OCI-LY1 (cell line): ENCODE measurements around the gene DRC7.

Experiments used
- H2AFZ ChIP-seq: fragments of 200-600 bp; sonication (generic), shearing (Covaris generic); 2 replicates; pipeline ENCODE4 v1.6.0; 2014; ENCODE audit warnings: antibody characterized with exemption, mild to moderate bottlenecking, low read length
- H3F3A ChIP-seq: fragments of 200-600 bp; sonication (generic), shearing (Covaris generic); 2 replicates; pipeline ENCODE4 v1.6.0; 2014; ENCODE audit warnings: mild to moderate bottlenecking, antibody characterized with exemption, low read length, moderate library complexity; ENCODE audit not compliant: insufficient read depth
- H3K27ac ChIP-seq: fragments of 200-600 bp; sonication (generic); 2 replicates; pipeline ENCODE4 v1.5.1; 2014; ENCODE audit warnings: low read length, mixed run types, mild to moderate bottlenecking, low read depth; ENCODE audit not compliant: poor library complexity, severe bottlenecking
- H3K27me3 ChIP-seq: fragments of 200-600 bp; sonication (generic); 2 replicates; pipeline ENCODE4 v1.6.0; 2014; ENCODE audit warnings: antibody characterized with exemption, mild to moderate bottlenecking, low read length, moderate library complexity; ENCODE audit not compliant: insufficient read depth
- H3K36me3 ChIP-seq: fragments of 200-600 bp; sonication (generic); 2 replicates; pipeline ENCODE4 v1.6.1; 2014; ENCODE audit warnings: mild to moderate bottlenecking, antibody characterized with exemption, low read length, moderate library complexity, mixed read lengths; ENCODE audit not compliant: insufficient read depth
- H3K4me1 ChIP-seq: fragments of 200-600 bp; sonication (generic); 2 replicates; pipeline ENCODE4 v1.5.1; 2014; ENCODE audit warnings: mild to moderate bottlenecking, low read length, moderate library complexity; ENCODE audit not compliant: insufficient read depth, severe bottlenecking
- H3K4me2 ChIP-seq: fragments of 200-600 bp; sonication (generic), shearing (Covaris generic); 2 replicates; pipeline ENCODE4 v1.6.1; 2014; ENCODE audit warnings: low read length
- H3K4me3 ChIP-seq: fragments of 200-600 bp; sonication (generic); 2 replicates; pipeline ENCODE4 v1.5.1; 2014; ENCODE audit warnings: low read length, low read depth, mild to moderate bottlenecking, mixed read lengths; ENCODE audit not compliant: poor library complexity, severe bottlenecking
- H3K79me2 ChIP-seq: fragments of 200-600 bp; shearing (Covaris generic); 2 replicates; pipeline ENCODE4 v1.6.1; 2016; ENCODE audit warnings: mixed run types, low read length, mixed read lengths; ENCODE audit not compliant: insufficient read depth
- H3K9ac ChIP-seq: fragments of 200-600 bp; sonication (generic), shearing (Covaris generic); 2 replicates; pipeline ENCODE4 v1.6.1; 2014; ENCODE audit warnings: mild to moderate bottlenecking, low read length, mixed read lengths
- H3K9me2 ChIP-seq: fragments of 200-600 bp; sonication (generic), shearing (Covaris generic); 2 replicates; pipeline ENCODE4 v1.6.1; 2014; ENCODE audit warnings: low read depth, mild to moderate bottlenecking, low read length, mixed read lengths
- H3K9me3 ChIP-seq: fragments of 200-600 bp; shearing (Covaris generic); 2 replicates; pipeline ENCODE4 v1.6.1; 2014; ENCODE audit warnings: low read length, mixed read lengths
- H4K20me1 ChIP-seq: fragments of 200-600 bp; sonication (generic), shearing (Covaris generic); 2 replicates; pipeline ENCODE4 v1.6.0; 2016; ENCODE audit warnings: mild to moderate bottlenecking, low read length; ENCODE audit not compliant: insufficient read depth
- EZH2 ChIP-seq: fragments of 200-600 bp; sonication (generic), shearing (Covaris generic); IDR thresholded peaks from 2 replicates; pipeline ENCODE4 v1.8.0; 2017; ENCODE audit warnings: borderline replicate concordance, mixed run types, mild to moderate bottlenecking, antibody characterized with exemption, low read length, moderate library complexity, mixed read lengths
- TF ChIP-seq, protein P1 (sequence below): fragments of 200-600 bp; sonication (generic), shearing (Covaris generic); IDR thresholded peaks from 2 replicates; pipeline ENCODE4 v1.5.1; 2017; ENCODE audit warnings: mild to moderate bottlenecking, antibody characterized with exemption, low read length, moderate library complexity, mixed read lengths

Gene DRC7

DNA sequence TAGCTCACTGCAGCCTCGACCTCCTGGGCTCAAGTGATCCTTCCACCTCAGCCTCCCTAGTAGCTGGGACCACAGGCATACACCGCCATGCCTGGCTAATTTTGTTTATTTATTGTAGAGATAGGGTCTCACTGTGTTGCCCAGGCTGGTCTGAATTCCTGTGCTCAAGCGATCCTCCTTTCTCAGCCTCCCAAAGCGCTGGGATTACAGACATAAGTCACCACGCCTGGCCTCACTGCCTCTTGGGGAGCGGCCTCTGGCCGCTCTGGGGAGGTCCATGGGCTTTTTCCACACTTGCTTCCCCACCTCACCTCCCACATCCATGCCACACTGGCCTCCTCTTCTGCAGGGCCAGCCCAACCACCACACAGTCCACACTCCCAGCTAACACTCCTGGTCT, 44.8 kb upstream of the DRC7 start:
- H3K36me3 ChIP-seq: no peaks in the 10 kb centered on the region
- no peak overlapping the region for H3K4me3 ChIP-seq
- H3K4me2 ChIP-seq: no peak overlapping the region
- H3K79me2 ChIP-seq: no peaks in the 10 kb centered on the region
- H3K27ac ChIP-seq: no peak overlapping the region
- no peaks in the 10 kb centered on the region for H4K20me1 ChIP-seq
- H3K9me3 ChIP-seq: no peaks in the 10 kb centered on the region
- TF ChIP-seq EZH2: no peak
- TF ChIP-seq, protein P1, sequence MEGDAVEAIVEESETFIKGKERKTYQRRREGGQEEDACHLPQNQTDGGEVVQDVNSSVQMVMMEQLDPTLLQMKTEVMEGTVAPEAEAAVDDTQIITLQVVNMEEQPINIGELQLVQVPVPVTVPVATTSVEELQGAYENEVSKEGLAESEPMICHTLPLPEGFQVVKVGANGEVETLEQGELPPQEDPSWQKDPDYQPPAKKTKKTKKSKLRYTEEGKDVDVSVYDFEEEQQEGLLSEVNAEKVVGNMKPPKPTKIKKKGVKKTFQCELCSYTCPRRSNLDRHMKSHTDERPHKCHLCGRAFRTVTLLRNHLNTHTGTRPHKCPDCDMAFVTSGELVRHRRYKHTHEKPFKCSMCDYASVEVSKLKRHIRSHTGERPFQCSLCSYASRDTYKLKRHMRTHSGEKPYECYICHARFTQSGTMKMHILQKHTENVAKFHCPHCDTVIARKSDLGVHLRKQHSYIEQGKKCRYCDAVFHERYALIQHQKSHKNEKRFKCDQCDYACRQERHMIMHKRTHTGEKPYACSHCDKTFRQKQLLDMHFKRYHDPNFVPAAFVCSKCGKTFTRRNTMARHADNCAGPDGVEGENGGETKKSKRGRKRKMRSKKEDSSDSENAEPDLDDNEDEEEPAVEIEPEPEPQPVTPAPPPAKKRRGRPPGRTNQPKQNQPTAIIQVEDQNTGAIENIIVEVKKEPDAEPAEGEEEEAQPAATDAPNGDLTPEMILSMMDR: no peak
- no peak overlapping the region for H3K9ac ChIP-seq
- no peak overlapping the region for H2AFZ ChIP-seq
- H3K4me1 ChIP-seq: no peaks in the 10 kb centered on the region
- 0 out of 2 replicates have a peak, but pooled peaks cover 3% of the 10 kb centered on the region for H3K27me3 ChIP-seq
- no peaks in the 10 kb centered on the region for H3F3A ChIP-seq
- no peaks in the 10 kb centered on the region for H3K9me2 ChIP-seq

DNA sequence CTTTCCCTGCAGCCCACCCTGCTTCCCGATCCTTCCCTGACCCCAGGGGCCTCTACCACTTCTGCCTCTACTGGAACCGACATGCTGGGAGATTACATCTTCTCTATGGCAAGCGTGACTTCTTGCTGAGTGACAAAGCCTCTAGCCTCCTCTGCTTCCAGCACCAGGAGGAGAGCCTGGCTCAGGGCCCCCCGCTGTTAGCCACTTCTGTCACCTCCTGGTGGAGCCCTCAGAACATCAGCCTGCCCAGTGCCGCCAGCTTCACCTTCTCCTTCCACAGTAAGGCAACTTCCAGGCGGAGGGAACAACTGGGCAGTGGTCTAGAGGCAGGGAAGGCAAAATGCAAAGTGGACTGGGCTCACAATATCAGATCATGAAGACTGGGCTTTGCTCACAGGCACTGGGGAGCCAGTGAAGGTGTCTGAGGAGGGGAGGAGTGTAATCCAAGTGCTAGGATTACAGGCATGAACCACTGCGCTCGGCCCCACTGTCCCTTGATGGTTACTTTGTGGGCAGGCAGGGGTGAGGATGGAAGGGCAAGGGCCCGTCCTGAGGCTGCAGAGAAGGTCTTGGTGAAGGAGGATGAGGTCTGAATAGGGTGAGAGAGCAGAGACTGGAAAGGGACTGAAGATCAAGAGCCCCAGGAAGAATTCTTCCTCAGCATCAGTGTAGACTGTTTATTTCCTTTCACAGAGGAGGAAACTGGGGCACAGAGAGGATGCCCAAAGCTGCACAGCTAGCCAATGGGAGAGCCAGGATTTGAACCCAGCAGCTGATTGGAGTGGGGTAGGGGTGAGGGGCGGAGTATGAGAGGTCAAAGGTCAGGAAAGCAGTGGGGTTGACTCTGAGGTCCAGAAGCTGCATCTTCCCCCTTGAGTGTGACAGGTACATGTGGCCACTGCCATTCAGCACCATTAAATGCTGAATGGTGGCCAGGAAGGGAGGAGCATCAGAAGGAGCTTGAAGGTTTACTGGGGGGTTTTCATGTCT, 43.0 kb upstream of the DRC7 start:
- Histone ChIP-seq H3K9me2 (no peaks in the 10 kb centered on the region), H3K4me3 (no peak overlapping the region), H3K4me2 (no peak overlapping the region), H3K36me3 (no peaks in the 10 kb centered on the region), H3K79me2 (no peaks in the 10 kb centered on the region), H3K9me3 (no peaks in the 10 kb centered on the region), H3K9ac (no peak overlapping the region), H3F3A (no peaks in the 10 kb centered on the region), H2AFZ (no peak overlapping the region), H3K4me1 (no peaks in the 10 kb centered on the region), H3K27me3 (0 out of 2 replicates have a peak, but pooled peaks cover 10% of the 10 kb centered on the region), H3K27ac (no peak overlapping the region), H4K20me1 (no peaks in the 10 kb centered on the region)
- no peak for TF ChIP-seq EZH2
- TF ChIP-seq, protein P1: no peak

DNA sequence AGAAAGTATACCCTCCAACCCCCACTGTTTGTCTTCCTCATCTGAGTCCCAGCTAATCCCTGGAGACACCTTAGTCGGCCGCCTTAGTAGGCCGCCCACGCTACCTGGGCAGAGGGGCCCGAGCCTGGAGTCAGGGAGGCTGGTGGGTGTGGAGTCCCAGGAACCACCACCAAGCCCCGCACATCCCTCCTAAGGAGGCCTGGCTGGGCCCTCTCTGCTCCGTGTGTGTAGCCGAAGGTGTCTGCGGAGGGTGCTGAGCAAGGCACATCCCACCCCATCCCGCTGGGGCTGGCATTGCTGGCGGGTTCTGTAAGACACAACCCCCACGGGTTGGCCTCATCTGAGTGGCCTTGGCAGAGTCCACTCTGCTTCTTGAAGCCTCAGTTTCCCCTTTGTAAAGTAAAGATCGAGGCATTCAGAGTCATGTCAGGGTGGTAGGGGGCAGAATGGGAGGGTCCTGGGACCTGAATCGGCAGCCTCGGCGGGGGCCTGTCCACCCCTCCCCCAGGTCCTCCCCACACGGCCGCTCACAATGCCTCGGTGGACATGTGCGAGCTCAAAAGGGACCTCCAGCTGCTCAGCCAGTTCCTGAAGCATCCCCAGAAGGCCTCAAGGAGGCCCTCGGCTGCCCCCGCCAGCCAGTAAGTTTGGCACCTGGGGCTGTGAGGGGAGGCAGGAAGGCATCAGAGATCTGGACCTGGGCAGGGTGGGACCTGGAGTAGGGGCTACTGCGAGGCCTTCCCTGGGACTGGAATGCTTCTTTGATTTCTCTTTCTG, 41.7 kb upstream of the DRC7 start:
- Histone ChIP-seq H3K9me2 (no peaks in the 10 kb centered on the region), H3K27ac (no peak overlapping the region), H3K79me2 (no peaks in the 10 kb centered on the region), H3K36me3 (no peaks in the 10 kb centered on the region), H3K9ac (no peak overlapping the region), H3K9me3 (no peaks in the 10 kb centered on the region), H2AFZ (no peak overlapping the region), H3F3A (no peaks in the 10 kb centered on the region), H4K20me1 (no peaks in the 10 kb centered on the region), H3K4me2 (no peak overlapping the region), H3K4me1 (no peaks in the 10 kb centered on the region), H3K4me3 (no peak overlapping the region), H3K27me3 (0 out of 2 replicates have a peak, but pooled peaks cover 10% of the 10 kb centered on the region)
- TF ChIP-seq EZH2: no peak
- TF ChIP-seq, protein P1: no peak
